IMR-90 (cell line): ENCODE results near the gene LAMP5. TPM values are rescaled to one million over a fixed set of nuclear protein-coding genes. Genes with fewer than 3 reads are reported as not detected.

Experiments
- ATAC-seq: fragments of 200-7000 bp; cut with Tn5 transposase; 2 replicates; pipeline ENCODE4 v1.9.1; 2020; ENCODE audit warnings: low read depth, mild to moderate bottlenecking, moderate library complexity
- BruUV-seq: library from RNA; stranded (reverse); fragments of 400-500 nt; replicated peaks from 2 replicates; lab custom pipeline; 2021; lab: Mats Ljungman, UMichigan
- CTCF ChIA-PET: fragments of 300-600 bp; formaldehyde crosslinking; extraction: SDS; loops from one replicate; lab custom pipeline; 2021; ENCODE audit warnings: antibody characterized with exemption; lab: Yijun Ruan, JAX
- POLR2A ChIA-PET: fragments of 300-600 bp; sonication (Branson Sonifier 250); formaldehyde crosslinking; loops from one replicate; lab custom pipeline; 2022; ENCODE audit warnings: antibody characterized with exemption; ENCODE audit not compliant: unreplicated experiment; lab: Charles Lee
- DNase-seq: peaks from one replicate; pipeline ENCODE4 v3.0.0; 2013
- H2AFZ ChIP-seq: replicated peaks from 2 replicates; pipeline ENCODE3; 2013; ENCODE audit warnings: low read length, mild to moderate bottlenecking; ENCODE audit not compliant: poor library complexity
- H2AK5ac ChIP-seq: 2 replicates; pipeline ENCODE4 v1.6.1; 2013; ENCODE audit warnings: low read depth, low read length, inconsistent platforms
- H2AK9ac ChIP-seq: replicated peaks from 2 replicates; pipeline ENCODE3; 2013; ENCODE audit warnings: mild to moderate bottlenecking, low read depth, low read length, moderate library complexity; ENCODE audit not compliant: poor library complexity
- H2BK120ac ChIP-seq: 2 replicates; pipeline ENCODE4 v1.6.1; 2013; ENCODE audit warnings: low read depth, low read length, inconsistent platforms
- H2BK15ac ChIP-seq: 3 replicates; pipeline ENCODE4 v1.6.1; 2013; ENCODE audit warnings: low read depth, low read length, inconsistent platforms
- H2BK20ac ChIP-seq: 2 replicates; pipeline ENCODE4 v1.6.1; 2013; ENCODE audit warnings: low read depth, mild to moderate bottlenecking, inconsistent platforms, low read length, moderate library complexity
- H2BK5ac ChIP-seq: 2 replicates; pipeline ENCODE4 v1.6.1; 2013; ENCODE audit warnings: mild to moderate bottlenecking, low read depth, low read length, inconsistent platforms; ENCODE audit not compliant: poor library complexity, severe bottlenecking
- H3K14ac ChIP-seq: replicated peaks from 2 replicates; pipeline ENCODE4 v1.6.1; 2013; ENCODE audit warnings: low read depth, low read length, inconsistent platforms
- H3K18ac ChIP-seq: 2 replicates; pipeline ENCODE4 v1.6.1; 2013; ENCODE audit warnings: low read depth, low read length, control low read depth
- H3K23ac ChIP-seq: 2 replicates; pipeline ENCODE4 v1.6.1; 2013; ENCODE audit warnings: low read depth, low read length, inconsistent platforms
- H3K27ac ChIP-seq: 2 replicates; pipeline ENCODE4 v1.5.1; 2013; ENCODE audit warnings: mild to moderate bottlenecking, control low read depth, low read length; ENCODE audit not compliant: insufficient read depth
- H3K27me3 ChIP-seq: 2 replicates; pipeline ENCODE4 v1.6.1; 2013; ENCODE audit warnings: low read length; ENCODE audit not compliant: control insufficient read depth, insufficient read depth
- H3K36me3 ChIP-seq: 2 replicates; pipeline ENCODE4 v1.6.1; 2013; ENCODE audit warnings: low read length, mixed read lengths; ENCODE audit not compliant: control insufficient read depth, insufficient read depth
- H3K4ac ChIP-seq: 2 replicates; pipeline ENCODE4 v1.6.1; 2013; ENCODE audit warnings: low read depth, low read length, inconsistent platforms
- H3K4me1 ChIP-seq: 2 replicates; pipeline ENCODE4 v1.6.1; 2013; ENCODE audit warnings: low read length, mixed read lengths; ENCODE audit not compliant: control insufficient read depth, insufficient read depth
- H3K4me2 ChIP-seq: 2 replicates; pipeline ENCODE4 v1.6.1; 2013; ENCODE audit warnings: low read depth, mild to moderate bottlenecking, control low read depth, low read length, moderate library complexity
- H3K4me3 ChIP-seq: 2 replicates; pipeline ENCODE4 v1.5.1; 2013; ENCODE audit warnings: low read depth, mild to moderate bottlenecking, control low read depth, low read length, moderate library complexity; ENCODE audit not compliant: insufficient read depth
- H3K56ac ChIP-seq: 2 replicates; pipeline ENCODE4 v1.6.1; 2013; ENCODE audit warnings: low read length, inconsistent platforms; ENCODE audit not compliant: insufficient read depth; ENCODE audit errors: extremely low read depth
- H3K79me1 ChIP-seq, 2 experiments: 2 replicates each; pipeline ENCODE4 v1.6.1; 2013; ENCODE audit warnings: low read length in 2 of 2, inconsistent platforms in 1 of 2, low read depth in 1 of 2
- H3K9ac ChIP-seq: 2 replicates; pipeline ENCODE4 v1.6.1; 2013; ENCODE audit warnings: low read depth, low read length, control low read depth
- H3K9me1 ChIP-seq: 2 replicates; pipeline ENCODE4 v1.6.1; 2013; ENCODE audit warnings: low read length, inconsistent platforms; ENCODE audit not compliant: insufficient read depth
- H3K9me3 ChIP-seq: 2 replicates; pipeline ENCODE4 v1.6.1; 2013; ENCODE audit warnings: low read length; ENCODE audit not compliant: control insufficient read depth, insufficient read depth
- H4K20me1 ChIP-seq: 2 replicates; pipeline ENCODE4 v1.6.1; 2013; ENCODE audit warnings: low read length, inconsistent platforms; ENCODE audit not compliant: insufficient read depth
- H4K5ac ChIP-seq: 2 replicates; pipeline ENCODE4 v1.6.1; 2013; ENCODE audit warnings: mild to moderate bottlenecking, low read depth, low read length, control low read depth
- H4K8ac ChIP-seq, 2 experiments: 2 replicates each; pipeline ENCODE4 v1.6.1; 2013; ENCODE audit warnings: low read depth in 2 of 2, low read length in 2 of 2, control low read depth in 1 of 2, inconsistent platforms in 1 of 2
- H4K91ac ChIP-seq: 2 replicates; pipeline ENCODE4 v1.6.1; 2013; ENCODE audit warnings: low read depth, low read length, inconsistent platforms; ENCODE audit not compliant: insufficient read depth
- BHLHE40 ChIP-seq: fragments of 150-350 bp; IDR thresholded peaks from 2 replicates; pipeline ENCODE4 v1.6.1; 2016; ENCODE audit warnings: mild to moderate bottlenecking, low read depth, low read length
- CEBPB ChIP-seq: IDR thresholded peaks from 2 replicates; pipeline ENCODE4 v1.6.1; 2012; ENCODE audit warnings: low read depth, low read length, improper control_type of control experiment
- FOS ChIP-seq: fragments of 150-350 bp; IDR thresholded peaks from 2 replicates; pipeline ENCODE4 v1.6.1; 2016; ENCODE audit warnings: low read depth, low read length
- MAFK ChIP-seq: IDR thresholded peaks from 2 replicates; pipeline ENCODE4 v1.6.1; 2012; ENCODE audit warnings: low read depth, low read length, improper control_type of control experiment
- MAZ ChIP-seq: IDR thresholded peaks from 2 replicates; pipeline ENCODE4 v1.6.1; 2012; ENCODE audit warnings: low read depth, mild to moderate bottlenecking, low read length, improper control_type of control experiment, moderate library complexity, borderline replicate concordance
- MXI1 ChIP-seq: IDR thresholded peaks from 2 replicates; pipeline ENCODE4 v1.6.1; 2012; ENCODE audit warnings: low read depth, mild to moderate bottlenecking, low read length, moderate library complexity, borderline replicate concordance
- NFE2L2 ChIP-seq: fragments of 150-350 bp; IDR thresholded peaks from 2 replicates; pipeline ENCODE4 v1.6.1; 2016; ENCODE audit warnings: low read depth, mild to moderate bottlenecking, low read length
- POLR2A ChIP-seq: IDR thresholded peaks from 2 replicates; pipeline ENCODE4 v1.6.1; 2012; ENCODE audit warnings: mild to moderate bottlenecking, low read depth, low read length
- RAD21 ChIP-seq: IDR thresholded peaks from 2 replicates; pipeline ENCODE4 v1.6.1; 2012; ENCODE audit warnings: low read length, improper control_type of control experiment
- RCOR1 ChIP-seq: IDR thresholded peaks from 2 replicates; pipeline ENCODE4 v1.6.1; 2012; ENCODE audit warnings: mild to moderate bottlenecking, low read length, improper control_type of control experiment; ENCODE audit not compliant: insufficient replicate concordance
- RFX5 ChIP-seq: IDR thresholded peaks from 2 replicates; pipeline ENCODE4 v1.8.0; 2012; ENCODE audit warnings: low read depth, mild to moderate bottlenecking, low read length, moderate library complexity
- WGBS, 2 experiments: methylation state at CpG; one replicate each; pipeline versions ENCODE4 v1.1.5 to v1.1.7; 2013; ENCODE audit warnings: missing lambda C conversion rate in 2 of 2; ENCODE audit not compliant: insufficient read length in 1 of 2; ENCODE audit errors: extremely low coverage in 2 of 2; 5-methylcytosine and 5-hydroxymethylcytosine counted together
- dilution Hi-C: fragments of 300-500 bp; cut with HindIII; formaldehyde crosslinking; loops from one replicate; pipeline ENCODE4 v1.14.3; 2018; ENCODE audit warnings: low sequenced_read_pairs; ENCODE audit not compliant: unreplicated experiment
- in situ Hi-C: fragments of 300-500 bp; cut with MboI; formaldehyde crosslinking; loops from 3 replicates; pipeline ENCODE4 v1.14.3; 2019; ENCODE audit warnings: low sequenced_read_pairs, inconsistent platforms, mixed read lengths
- intact Hi-C: fragments of 100-400 bp; cut with micrococcal nuclease; formaldehyde crosslinking; loops from 2 replicates; pipeline ENCODE4 v1.10.0; 2022
- polyA plus RNA-seq, 3 experiments: library from polyadenylated mRNA; depleted of rRNA; stranded (reverse); fragments of >200 nt; gene quantifications; 2 replicates each; pipeline ENCODE4 v1.2.3, GENCODE V29; 2012; ENCODE audit warnings: low replicate concordance in 1 of 3
- total RNA-seq: library from RNA; depleted of rRNA; stranded (reverse); fragments of >200 nt; gene quantifications from 2 replicates; pipeline ENCODE4 v1.2.3, GENCODE V29; 2012

The LAMP5 gene
- total and polyA plus RNA-seq, 2 of the 4 experiments (the other 2 are of a cell fraction): not detected

DNA sequence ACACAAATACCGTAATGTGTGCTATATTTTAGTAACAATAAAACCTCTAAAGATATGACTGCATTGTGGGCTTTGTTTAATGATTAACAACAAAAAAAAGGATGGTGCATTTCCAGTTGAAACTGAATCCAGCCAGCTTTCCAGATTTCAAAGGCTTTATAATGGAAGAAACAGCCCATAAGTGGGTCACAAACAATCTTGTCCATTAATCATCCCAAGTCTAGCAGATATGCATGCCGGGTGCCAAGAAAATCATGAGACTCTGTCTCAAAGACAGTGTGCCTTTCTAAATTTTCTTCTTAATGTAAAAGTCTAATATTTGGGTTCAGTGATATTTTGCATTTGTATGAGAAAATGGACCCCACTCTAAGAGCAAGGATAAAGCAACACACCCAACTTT, 20.6 kb upstream of the LAMP5 start:
- Histone ChIP-seq H3K27me3 (no peaks in the 10 kb centered on the region; the same call in 1 of the 2 replicates), H3K23ac (no peak overlapping the region), H4K8ac (no peak overlapping the region), H3K9me1 (no peaks in the 10 kb centered on the region), H3K4me1 (no peaks in the 10 kb centered on the region), H3K36me3 (no peaks in the 10 kb centered on the region), H4K91ac (no peak overlapping the region), H2BK20ac (no peak overlapping the region), H3K9me3 (no peaks in the 10 kb centered on the region), H3K4ac (no peak overlapping the region), H3K4me3 (no peak overlapping the region), H3K4me2 (no peak overlapping the region), H2BK5ac (no peak overlapping the region), H3K9ac (no peak overlapping the region), H2BK15ac (no peak overlapping the region), H3K27ac (no peak overlapping the region), H2BK120ac (no peak overlapping the region), H2AFZ (no peak overlapping the region), H3K79me1 (no peaks in the 10 kb centered on the region), H3K56ac (no peak overlapping the region), H2AK9ac (no peak overlapping the region), H3K18ac (no peak overlapping the region), H2AK5ac (no peak overlapping the region), H4K20me1 (no peaks in the 10 kb centered on the region), H3K14ac (no peak overlapping the region), H4K5ac (no peak overlapping the region)
- BruUV-seq: no TSS peak
- WGBS, 2 experiments: no CpG with 5 or more reads among the region's 2 CpGs
- POLR2A ChIA-PET: no interaction called here
- dilution Hi-C loops (no loop called here), in situ Hi-C loops (no loop called here), intact Hi-C loops (no loop called here)
- TF ChIP-seq RAD21 (no peak), POLR2A (no peak), CEBPB (no peak), MAZ (no peak), FOS (no peak), NFE2L2 (no peak), MAFK (no peak), BHLHE40 (no peak), RFX5 (no peak), MXI1 (no peak), RCOR1 (no peak)
- CTCF ChIA-PET: no interaction called here
- ATAC-seq (no peak), DNase-seq (no peak)
